Kidney (tissue), 14 donors: ENCODE data around the gene HSD17B3. TPM values are rescaled to one million over a fixed set of nuclear protein-coding genes. Genes with fewer than 3 reads are reported as not detected.
A peak's percentile ranks its signal among the peaks of the same experiment; 100 is the strongest.
"Not testable (repeated sequence)": the region's sequence is repeated elsewhere in the genome, so short reads cannot be mapped to it uniquely, and the experiment has no call there.

ENCODE experiments used
- DNase-seq, 5 donors: peaks; one replicate each; pipeline ENCODE4 v3.0.0-alpha.2; 2013 to 2020
- FAIRE-seq: peaks from 2 replicates; lab custom pipeline; 2012; peaks lifted over from hg19 to GRCh38; lab: Jason Lieb, UNC
- H3K27ac ChIP-seq, 2 donors: one replicate each; pipeline ENCODE4 v1.7.0; 2013; ENCODE audit warnings: low read depth in 2 of 2, low read length in 2 of 2, inconsistent platforms in 1 of 2
- H3K27me3 ChIP-seq: one replicate; pipeline ENCODE4 v1.7.1; 2013; ENCODE audit warnings: low read length, inconsistent platforms; ENCODE audit not compliant: control insufficient read depth, insufficient read depth
- H3K36me3 ChIP-seq, 3 donors: one replicate each; pipeline versions ENCODE4 v1.7.0 to v1.7.1; 2013; ENCODE audit warnings: low read length in 3 of 3, control low read depth in 1 of 3, inconsistent platforms in 1 of 3; ENCODE audit not compliant: insufficient read depth in 3 of 3, control insufficient read depth in 2 of 3
- H3K4me1 ChIP-seq, 3 donors: one replicate each; pipeline versions ENCODE4 v1.7.0 to v1.7.1; 2013; ENCODE audit warnings: low read length in 3 of 3, inconsistent platforms in 1 of 3, low read depth in 1 of 3; ENCODE audit not compliant: control insufficient read depth in 2 of 3, insufficient read depth in 2 of 3
- H3K4me3 ChIP-seq, 3 donors: one replicate each; pipeline versions ENCODE4 v1.7.0 to v1.8.1; 2013; ENCODE audit warnings: low read length in 3 of 3, control low read depth in 1 of 3, inconsistent platforms in 1 of 3
- H3K9ac ChIP-seq, 3 donors: one replicate each; pipeline versions ENCODE4 v1.7.0 to v1.7.1; 2013; ENCODE audit warnings: low read length in 3 of 3, control low read depth in 1 of 3, inconsistent platforms in 1 of 3
- H3K9me3 ChIP-seq, 3 donors: one replicate each; pipeline versions ENCODE4 v1.7.0 to v1.7.1; 2013; ENCODE audit warnings: low read length in 3 of 3, control low read depth in 1 of 3, inconsistent platforms in 1 of 3; ENCODE audit not compliant: control insufficient read depth in 2 of 3, insufficient read depth in 1 of 3
- CTCF ChIP-seq: IDR thresholded peaks from 3 replicates; pipeline ENCODE4 v1.5.1; 2012; ENCODE audit warnings: mild to moderate bottlenecking, moderate library complexity, borderline replicate concordance; ENCODE audit not compliant: insufficient read depth; ENCODE audit errors: extremely low read depth
- intact Hi-C: fragments of 100-400 bp; cut with DNase I; formaldehyde crosslinking; loops from one replicate; pipeline ENCODE4 v1.11.1; 2022
- polyA plus RNA-seq: library from polyadenylated mRNA; stranded (reverse); fragments of 350-450 nt; fragmentation: Illumina TruSeq; extraction: RNeasy Lipid Tissue Mini Kit (QIAGEN cat#74804); gene quantifications from one replicate; pipeline ENCODE4 v1.2.3, GENCODE V29; 2014; ENCODE audit warnings: low read depth, low replicate concordance; ENCODE audit not compliant: insufficient read depth
- total RNA-seq: library from RNA; stranded (reverse); fragmentation: NEBNext Ultra II Directional; extraction: Animal tissue kit (Norgen Biotek cat#: 25700); gene quantifications from one replicate; pipeline ENCODE4 v1.2.1, GENCODE V29; 2021
- donor health status: control.
- donor health status: control.
- donor health status: control.
- donor health status: control.
- donor health status: control.
- donor health status: DM: yes; HTN: yes; CAD: no.
- donor health status: Normal renal cell carcinoma (clear cell type).

Gene HSD17B3
- total and polyA plus RNA-seq, 2 donors from 2014 or later = 0.66 to 2.0 TPM

GRCh38 chr9:96331236-96331947 lies 29.4 kb upstream of the HSD17B3 start:
- Histone ChIP-seq H3K4me1 (no peaks in the 10 kb centered on the region), H3K9me3 (no peaks in the 10 kb centered on the region), H3K36me3 (peaks cover 0 to 3% (median 0%) of the 10 kb centered on the region in 3 donors), H3K27me3 (no peaks in the 10 kb centered on the region), H3K9ac (no peak overlapping the region), H3K4me3 (no peak overlapping the region), H3K27ac (no peak overlapping the region)
- FAIRE-seq = no peak
- intact Hi-C loops = loop anchor here (10.0 kb wide), 1 partner anchor 333 kb away; no protein-coding TSS in a partner anchor
- TF ChIP-seq CTCF = no peak
- DNase-seq = no peak

- no peaks in the 10 kb centered on the region for H3K9me3 ChIP-seq
- no peaks in the 10 kb centered on the region for H3K4me1 ChIP-seq
- peak in 3 of 5 donors; percentile 26 to 65 (median 64) for DNase-seq
- no peaks in the 10 kb centered on the region for H3K27me3 ChIP-seq
- H3K9ac ChIP-seq = no peak overlapping the region
- no peak overlapping the region for H3K4me3 ChIP-seq
- intact Hi-C loops = no loop called here
- H3K27ac ChIP-seq = no peak overlapping the region
- no peaks in the 10 kb centered on the region for H3K36me3 ChIP-seq
- no peak for FAIRE-seq
- peak; percentile 71 for TF ChIP-seq CTCF
These were observed 25.8 kb upstream of the HSD17B3 start for GRCh38 chr9:96327694-96328352.

DNA sequence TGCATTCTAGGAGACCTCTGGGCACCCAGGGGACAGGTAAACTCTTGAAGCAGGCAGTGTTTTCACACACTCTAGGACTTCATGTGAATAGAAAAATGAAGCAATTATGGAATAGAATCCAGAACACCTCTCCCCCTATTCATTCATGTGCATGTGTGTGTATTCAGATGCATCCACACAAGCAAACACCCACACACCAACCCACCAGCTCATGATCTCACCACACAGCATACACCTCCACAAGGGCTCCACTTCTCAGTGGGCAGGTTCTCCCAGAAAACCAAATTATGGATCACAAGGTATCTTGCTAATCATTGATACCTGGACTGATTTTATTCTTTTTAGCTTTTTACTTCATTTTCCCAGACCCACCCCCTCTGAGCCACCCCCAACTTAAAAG lies 21.2 kb upstream of the HSD17B3 start:
- Histone ChIP-seq H3K4me1 (no peaks in the 10 kb centered on the region), H3K36me3 (peaks cover 0 to 6% (median 0%) of the 10 kb centered on the region in 3 donors), H3K27me3 (no peaks in the 10 kb centered on the region), H3K9me3 (no peaks in the 10 kb centered on the region), H3K27ac (no peak overlapping the region), H3K9ac (no peak overlapping the region), H3K4me3 (no peak overlapping the region)
- DNase-seq (no peak), FAIRE-seq (no peak)
- intact Hi-C loops = no loop called here
- no peak for TF ChIP-seq CTCF

- H3K9me3 ChIP-seq, FAIRE-seq, H3K27ac ChIP-seq, intact Hi-C loops, H3K4me1 ChIP-seq, H3K27me3 ChIP-seq, H3K4me3 ChIP-seq, H3K36me3 ChIP-seq, H3K9ac ChIP-seq: not testable (repeated sequence)
- peak in 1 of 5 donors; percentile 13 for DNase-seq
These were observed 20.8 kb upstream of the HSD17B3 start for GRCh38 chr9:96322736-96323135.

GRCh38 chr9:96322210-96322609 lies 20.2 kb upstream of the HSD17B3 start:
- DNase-seq, intact Hi-C loops, H3K4me3 ChIP-seq, H3K9ac ChIP-seq, H3K4me1 ChIP-seq, H3K36me3 ChIP-seq, FAIRE-seq, H3K27ac ChIP-seq, H3K27me3 ChIP-seq, H3K9me3 ChIP-seq: not testable (repeated sequence)
